IMR-90 (cell line): Measurements from ENCODE around the gene CHAF1B. TPM values are rescaled to one million over a fixed set of nuclear protein-coding genes. Genes with fewer than 3 reads are reported as not detected.
A peak's percentile ranks its signal among the peaks of the same experiment; 100 is the strongest.

Source experiments
- ATAC-seq: fragments of 200-7000 bp; cut with Tn5 transposase; 2 replicates; pipeline ENCODE4 v1.9.1; 2020; ENCODE audit warnings: low read depth, mild to moderate bottlenecking, moderate library complexity
- BruUV-seq: library from RNA; stranded (reverse); fragments of 400-500 nt; replicated peaks from 2 replicates; lab custom pipeline; 2021; lab: Mats Ljungman, UMichigan
- CTCF ChIA-PET: fragments of 300-600 bp; formaldehyde crosslinking; extraction: SDS; loops from one replicate; lab custom pipeline; 2021; ENCODE audit warnings: antibody characterized with exemption; lab: Yijun Ruan, JAX
- POLR2A ChIA-PET: fragments of 300-600 bp; sonication (Branson Sonifier 250); formaldehyde crosslinking; loops from one replicate; lab custom pipeline; 2022; ENCODE audit warnings: antibody characterized with exemption; ENCODE audit not compliant: unreplicated experiment; lab: Charles Lee
- DNase-seq: peaks from one replicate; pipeline ENCODE4 v3.0.0; 2013
- H2AFZ ChIP-seq: replicated peaks from 2 replicates; pipeline ENCODE3; 2013; ENCODE audit warnings: low read length, mild to moderate bottlenecking; ENCODE audit not compliant: poor library complexity
- H2AK5ac ChIP-seq: 2 replicates; pipeline ENCODE4 v1.6.1; 2013; ENCODE audit warnings: low read depth, low read length, inconsistent platforms
- H2AK9ac ChIP-seq: replicated peaks from 2 replicates; pipeline ENCODE3; 2013; ENCODE audit warnings: mild to moderate bottlenecking, low read depth, low read length, moderate library complexity; ENCODE audit not compliant: poor library complexity
- H2BK120ac ChIP-seq: 2 replicates; pipeline ENCODE4 v1.6.1; 2013; ENCODE audit warnings: low read depth, low read length, inconsistent platforms
- H2BK15ac ChIP-seq: 3 replicates; pipeline ENCODE4 v1.6.1; 2013; ENCODE audit warnings: low read depth, low read length, inconsistent platforms
- H2BK20ac ChIP-seq: 2 replicates; pipeline ENCODE4 v1.6.1; 2013; ENCODE audit warnings: low read depth, mild to moderate bottlenecking, inconsistent platforms, low read length, moderate library complexity
- H2BK5ac ChIP-seq: 2 replicates; pipeline ENCODE4 v1.6.1; 2013; ENCODE audit warnings: mild to moderate bottlenecking, low read depth, low read length, inconsistent platforms; ENCODE audit not compliant: poor library complexity, severe bottlenecking
- H3K14ac ChIP-seq: replicated peaks from 2 replicates; pipeline ENCODE4 v1.6.1; 2013; ENCODE audit warnings: low read depth, low read length, inconsistent platforms
- H3K18ac ChIP-seq: 2 replicates; pipeline ENCODE4 v1.6.1; 2013; ENCODE audit warnings: low read depth, low read length, control low read depth
- H3K23ac ChIP-seq: 2 replicates; pipeline ENCODE4 v1.6.1; 2013; ENCODE audit warnings: low read depth, low read length, inconsistent platforms
- H3K27ac ChIP-seq: 2 replicates; pipeline ENCODE4 v1.5.1; 2013; ENCODE audit warnings: mild to moderate bottlenecking, control low read depth, low read length; ENCODE audit not compliant: insufficient read depth
- H3K27me3 ChIP-seq: 2 replicates; pipeline ENCODE4 v1.6.1; 2013; ENCODE audit warnings: low read length; ENCODE audit not compliant: control insufficient read depth, insufficient read depth
- H3K36me3 ChIP-seq: 2 replicates; pipeline ENCODE4 v1.6.1; 2013; ENCODE audit warnings: low read length, mixed read lengths; ENCODE audit not compliant: control insufficient read depth, insufficient read depth
- H3K4ac ChIP-seq: 2 replicates; pipeline ENCODE4 v1.6.1; 2013; ENCODE audit warnings: low read depth, low read length, inconsistent platforms
- H3K4me1 ChIP-seq: 2 replicates; pipeline ENCODE4 v1.6.1; 2013; ENCODE audit warnings: low read length, mixed read lengths; ENCODE audit not compliant: control insufficient read depth, insufficient read depth
- H3K4me2 ChIP-seq: 2 replicates; pipeline ENCODE4 v1.6.1; 2013; ENCODE audit warnings: low read depth, mild to moderate bottlenecking, control low read depth, low read length, moderate library complexity
- H3K4me3 ChIP-seq: 2 replicates; pipeline ENCODE4 v1.5.1; 2013; ENCODE audit warnings: low read depth, mild to moderate bottlenecking, control low read depth, low read length, moderate library complexity; ENCODE audit not compliant: insufficient read depth
- H3K56ac ChIP-seq: 2 replicates; pipeline ENCODE4 v1.6.1; 2013; ENCODE audit warnings: low read length, inconsistent platforms; ENCODE audit not compliant: insufficient read depth; ENCODE audit errors: extremely low read depth
- H3K79me1 ChIP-seq, 2 experiments: 2 replicates each; pipeline ENCODE4 v1.6.1; 2013; ENCODE audit warnings: low read length in 2 of 2, inconsistent platforms in 1 of 2, low read depth in 1 of 2
- H3K9ac ChIP-seq: 2 replicates; pipeline ENCODE4 v1.6.1; 2013; ENCODE audit warnings: low read depth, low read length, control low read depth
- H3K9me1 ChIP-seq: 2 replicates; pipeline ENCODE4 v1.6.1; 2013; ENCODE audit warnings: low read length, inconsistent platforms; ENCODE audit not compliant: insufficient read depth
- H3K9me3 ChIP-seq: 2 replicates; pipeline ENCODE4 v1.6.1; 2013; ENCODE audit warnings: low read length; ENCODE audit not compliant: control insufficient read depth, insufficient read depth
- H4K20me1 ChIP-seq: 2 replicates; pipeline ENCODE4 v1.6.1; 2013; ENCODE audit warnings: low read length, inconsistent platforms; ENCODE audit not compliant: insufficient read depth
- H4K5ac ChIP-seq: 2 replicates; pipeline ENCODE4 v1.6.1; 2013; ENCODE audit warnings: mild to moderate bottlenecking, low read depth, low read length, control low read depth
- H4K8ac ChIP-seq, 2 experiments: 2 replicates each; pipeline ENCODE4 v1.6.1; 2013; ENCODE audit warnings: low read depth in 2 of 2, low read length in 2 of 2, control low read depth in 1 of 2, inconsistent platforms in 1 of 2
- H4K91ac ChIP-seq: 2 replicates; pipeline ENCODE4 v1.6.1; 2013; ENCODE audit warnings: low read depth, low read length, inconsistent platforms; ENCODE audit not compliant: insufficient read depth
- BHLHE40 ChIP-seq: fragments of 150-350 bp; IDR thresholded peaks from 2 replicates; pipeline ENCODE4 v1.6.1; 2016; ENCODE audit warnings: mild to moderate bottlenecking, low read depth, low read length
- CEBPB ChIP-seq: IDR thresholded peaks from 2 replicates; pipeline ENCODE4 v1.6.1; 2012; ENCODE audit warnings: low read depth, low read length, improper control_type of control experiment
- CHD1 ChIP-seq: IDR thresholded peaks from 2 replicates; pipeline ENCODE4 v1.6.1; 2012; ENCODE audit warnings: low read depth, low read length, improper control_type of control experiment
- CTCF ChIP-seq: conservative IDR thresholded peaks from 2 replicates; pipeline ENCODE4 v1.5.1; 2012; ENCODE audit warnings: mild to moderate bottlenecking, low read depth, low read length, improper control_type of control experiment
- ELK1 ChIP-seq: fragments of 150-350 bp; IDR thresholded peaks from 2 replicates; pipeline ENCODE4 v1.6.1; 2016; ENCODE audit warnings: low read depth, mild to moderate bottlenecking, low read length, moderate library complexity, borderline replicate concordance
- FOS ChIP-seq: fragments of 150-350 bp; IDR thresholded peaks from 2 replicates; pipeline ENCODE4 v1.6.1; 2016; ENCODE audit warnings: low read depth, low read length
- MAFK ChIP-seq: IDR thresholded peaks from 2 replicates; pipeline ENCODE4 v1.6.1; 2012; ENCODE audit warnings: low read depth, low read length, improper control_type of control experiment
- MAZ ChIP-seq: IDR thresholded peaks from 2 replicates; pipeline ENCODE4 v1.6.1; 2012; ENCODE audit warnings: low read depth, mild to moderate bottlenecking, low read length, improper control_type of control experiment, moderate library complexity, borderline replicate concordance
- MXI1 ChIP-seq: IDR thresholded peaks from 2 replicates; pipeline ENCODE4 v1.6.1; 2012; ENCODE audit warnings: low read depth, mild to moderate bottlenecking, low read length, moderate library complexity, borderline replicate concordance
- NFE2L2 ChIP-seq: fragments of 150-350 bp; IDR thresholded peaks from 2 replicates; pipeline ENCODE4 v1.6.1; 2016; ENCODE audit warnings: low read depth, mild to moderate bottlenecking, low read length
- POLR2A ChIP-seq: IDR thresholded peaks from 2 replicates; pipeline ENCODE4 v1.6.1; 2012; ENCODE audit warnings: mild to moderate bottlenecking, low read depth, low read length
- RAD21 ChIP-seq: IDR thresholded peaks from 2 replicates; pipeline ENCODE4 v1.6.1; 2012; ENCODE audit warnings: low read length, improper control_type of control experiment
- RCOR1 ChIP-seq: IDR thresholded peaks from 2 replicates; pipeline ENCODE4 v1.6.1; 2012; ENCODE audit warnings: mild to moderate bottlenecking, low read length, improper control_type of control experiment; ENCODE audit not compliant: insufficient replicate concordance
- RFX5 ChIP-seq: IDR thresholded peaks from 2 replicates; pipeline ENCODE4 v1.8.0; 2012; ENCODE audit warnings: low read depth, mild to moderate bottlenecking, low read length, moderate library complexity
- SMC3 ChIP-seq: fragments of 150-350 bp; IDR thresholded peaks from 2 replicates; pipeline ENCODE4 v1.6.1; 2016; ENCODE audit warnings: low read depth, mild to moderate bottlenecking, antibody characterized with exemption, low read length, moderate library complexity
- USF2 ChIP-seq: fragments of 150-350 bp; IDR thresholded peaks from 2 replicates; pipeline ENCODE4 v1.6.1; 2017; ENCODE audit warnings: mild to moderate bottlenecking, antibody characterized with exemption, low read length, low read depth
- WGBS, 2 experiments: methylation state at CpG; one replicate each; pipeline versions ENCODE4 v1.1.5 to v1.1.7; 2013; ENCODE audit warnings: missing lambda C conversion rate in 2 of 2; ENCODE audit not compliant: insufficient read length in 1 of 2; ENCODE audit errors: extremely low coverage in 2 of 2; 5-methylcytosine and 5-hydroxymethylcytosine counted together
- dilution Hi-C: fragments of 300-500 bp; cut with HindIII; formaldehyde crosslinking; loops from one replicate; pipeline ENCODE4 v1.14.3; 2018; ENCODE audit warnings: low sequenced_read_pairs; ENCODE audit not compliant: unreplicated experiment
- in situ Hi-C: fragments of 300-500 bp; cut with MboI; formaldehyde crosslinking; loops from 3 replicates; pipeline ENCODE4 v1.14.3; 2019; ENCODE audit warnings: low sequenced_read_pairs, inconsistent platforms, mixed read lengths
- intact Hi-C: fragments of 100-400 bp; cut with micrococcal nuclease; formaldehyde crosslinking; loops from 2 replicates; pipeline ENCODE4 v1.10.0; 2022
- polyA plus RNA-seq, 3 experiments: library from polyadenylated mRNA; depleted of rRNA; stranded (reverse); fragments of >200 nt; gene quantifications; 2 replicates each; pipeline ENCODE4 v1.2.3, GENCODE V29; 2012; ENCODE audit warnings: low replicate concordance in 1 of 3
- total RNA-seq: library from RNA; depleted of rRNA; stranded (reverse); fragments of >200 nt; gene quantifications from 2 replicates; pipeline ENCODE4 v1.2.3, GENCODE V29; 2012

The CHAF1B gene
- total and polyA plus RNA-seq, 2 of the 4 experiments (the other 2 are of a cell fraction), result 4.5 to 6.4 TPM

- Histone ChIP-seq H3K27ac (no peak overlapping the region), H3K9me3 (no peaks in the 10 kb centered on the region), H4K5ac (no peak overlapping the region), H3K27me3 (no peaks in the 10 kb centered on the region), H3K4me3 (no peak overlapping the region), H4K8ac (peak overlapping the region in 1 of 2 experiments; percentile 67; a peak in 1 of 4 replicates), H3K79me1 (peaks cover 31 to 57% of the 10 kb centered on the region in 2 experiments), H2BK15ac (0 out of 3 replicates have a peak overlapping the region, but pooled peaks have one; percentile 76), H2AK5ac (no peak overlapping the region), H3K18ac (no peak overlapping the region), H3K23ac (no peak overlapping the region), H3K9ac (no peak overlapping the region), H4K20me1 (peaks cover 7% of the 10 kb centered on the region; the same call in 1 of the 2 replicates), H3K36me3 (peaks cover 39% of the 10 kb centered on the region), H3K56ac (no peak overlapping the region), H2BK20ac (no peak overlapping the region), H4K91ac (no peak overlapping the region), H3K4me2 (no peak overlapping the region), H3K4me1 (peaks cover 16% of the 10 kb centered on the region), H3K14ac (no peak overlapping the region), H2BK120ac (no peak overlapping the region), H2AK9ac (no peak overlapping the region), H2AFZ (no peak overlapping the region), H3K9me1 (peaks cover 13% of the 10 kb centered on the region), H2BK5ac (no peak overlapping the region), H3K4ac (no peak overlapping the region)
- no peak for DNase-seq
- WGBS, 2 experiments, result no CpG with 5 or more reads among the region's 2 CpGs
- POLR2A ChIA-PET, result interaction anchor here (0.6 kb wide), 1 partner anchor 170 kb away, joined by 3 read pairs; no protein-coding TSS in a partner anchor
- TF ChIP-seq CEBPB (no peak), SMC3 (no peak), RAD21 (no peak), BHLHE40 (no peak), RCOR1 (no peak), MXI1 (no peak), NFE2L2 (no peak), MAZ (no peak), FOS (no peak), POLR2A (no peak), CTCF (no peak), MAFK (no peak), USF2 (no peak), CHD1 (no peak), RFX5 (no peak), ELK1 (no peak)
- in situ Hi-C loops, result no loop called here
- no TSS peak for BruUV-seq
- dilution Hi-C loops, result no loop called here
- ATAC-seq, result no peak
- CTCF ChIA-PET, result no interaction called here
- intact Hi-C loops, result no loop called here
Measured at GRCh38 chr21:36349315-36349714, 35.9 kb upstream of the CHAF1B start.
